ENCODE results near the gene PHACTR3. TPM values are rescaled to one million over a fixed set of nuclear protein-coding genes. Genes with fewer than 3 reads are reported as not detected.

Gene PHACTR3
- not detected in 5 replicates for total RNA-seq (2022; extraction: Qiagen RNA extraction; ENCODE audit: low read depth)

DNA sequence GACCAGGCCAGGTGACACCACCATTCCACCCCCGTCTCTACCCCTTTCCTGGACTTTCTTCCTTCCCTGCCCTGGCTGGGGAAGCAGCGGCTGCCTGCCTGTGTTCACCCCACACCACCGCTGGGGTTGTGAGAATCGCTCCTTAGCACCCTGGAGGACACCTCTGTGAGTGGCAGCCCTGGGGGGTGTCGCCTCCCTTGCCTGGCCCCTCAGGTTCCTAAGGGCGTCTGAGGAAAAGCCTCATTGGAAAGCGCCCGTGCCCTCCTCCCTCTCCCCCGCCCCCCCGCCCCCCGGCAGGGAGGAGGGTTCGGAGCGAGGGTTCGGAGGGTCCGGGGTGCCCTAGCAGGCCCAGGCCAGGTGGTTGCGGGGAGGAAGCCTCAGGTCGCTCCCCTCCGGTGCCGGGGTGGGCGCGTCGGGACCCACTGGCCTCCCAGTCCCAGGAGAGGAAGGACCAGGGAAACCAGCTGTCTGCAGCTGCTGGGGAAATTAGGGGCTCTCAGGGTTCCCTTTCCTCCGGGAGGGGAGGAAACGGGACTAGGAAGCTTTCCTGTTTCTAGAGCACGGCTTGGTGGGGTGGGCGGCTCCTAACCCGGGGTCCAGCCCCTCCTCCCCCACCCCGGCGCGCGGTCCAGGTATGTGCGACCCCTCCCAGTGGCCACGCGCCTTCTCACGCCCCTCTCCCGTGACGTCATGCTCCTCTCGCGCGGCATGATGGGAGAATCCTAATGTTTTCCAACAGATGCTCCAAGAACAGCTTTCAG is at the start of gene PHACTR3:
Gene PHACTR3, plus strand, starts transcription at position 760 of the 761 bp plus-strand sequence. CDS start 475 bp downstream, outside the sequence.

